HepG2 (cell line): ENCODE measurements around the gene TSC22D2. TPM values are rescaled to one million over a fixed set of nuclear protein-coding genes. Genes with fewer than 3 reads are reported as not detected.

Experiments
- ATAC-seq: fragments of 200-7000 bp; cut with Tn5 transposase; 3 replicates; pipeline ENCODE4 v1.9.1; 2020; ENCODE audit warnings: mild to moderate bottlenecking, moderate library complexity
- BruUV-seq: library from RNA; stranded (reverse); fragments of 400-500 nt; replicated peaks from 2 replicates; lab custom pipeline; 2021; lab: Mats Ljungman, UMichigan
- CTCF ChIA-PET: fragments of 300-600 bp; formaldehyde crosslinking; extraction: SDS; loops from one replicate; lab custom pipeline; 2021; ENCODE audit warnings: low total read pairs, inconsistent platforms, low intra/inter-chr PET ratio; lab: Yijun Ruan, JAX
- POLR2A ChIA-PET: fragments of 350-600 bp; sonication (Branson Sonifier 250); formaldehyde crosslinking; loops from one replicate; lab custom pipeline; 2020; ENCODE audit warnings: antibody characterized with exemption, inconsistent platforms; lab: Yijun Ruan, JAX
- DNase-seq: peaks from one replicate; pipeline ENCODE4 v3.0.0-alpha.2; 2015; ENCODE audit warnings: low spot score
- FAIRE-seq: peaks from 3 replicates; lab custom pipeline; 2011; peaks lifted over from hg19 to GRCh38; lab: Jason Lieb, UNC
- H2AFZ ChIP-seq: one replicate; pipeline ENCODE4 v1.6.1; 2011; ENCODE audit warnings: low read length, inconsistent platforms
- H3K27ac ChIP-seq: fragments of 300-600 bp; 3 replicates; pipeline ENCODE4 v1.8.0; 2011; ENCODE audit warnings: mixed run types, mild to moderate bottlenecking, mixed read lengths, low read length, inconsistent platforms; ENCODE audit not compliant: insufficient read depth; ENCODE audit errors: extremely low read length
- H3K27me3 ChIP-seq, 2 experiments: fragments of 200-600 bp in 1 of 2; 2 replicates in 1 of 2; 3 replicates in 1 of 2; pipeline versions ENCODE4 v1.6.0 to v1.8.0; 2011; ENCODE audit warnings: low read length in 2 of 2, mild to moderate bottlenecking in 2 of 2, moderate library complexity in 2 of 2, inconsistent platforms in 1 of 2; ENCODE audit not compliant: insufficient read depth in 2 of 2, control insufficient read depth in 1 of 2
- H3K36me3 ChIP-seq, 2 experiments: fragments of 200-600 bp in 1 of 2; replicated peaks in 1 of 2; 2 replicates in 1 of 2; 3 replicates in 1 of 2; pipeline versions ENCODE4 v1.5.1 to v1.8.0; 2011; ENCODE audit warnings: low read length in 2 of 2, inconsistent platforms in 1 of 2; ENCODE audit not compliant: insufficient read depth in 2 of 2, control insufficient read depth in 1 of 2
- H3K4me1 ChIP-seq: 2 replicates; pipeline ENCODE4 v1.5.1; 2012; ENCODE audit warnings: low read length, inconsistent platforms; ENCODE audit not compliant: insufficient read depth
- H3K4me2 ChIP-seq: 2 replicates; pipeline ENCODE4 v1.6.0; 2011; ENCODE audit warnings: low read depth, low read length, inconsistent platforms
- H3K4me3 ChIP-seq, 3 experiments: fragments of 200-600 bp in 1 of 3; sonication (generic), shearing (Covaris generic) in 1 of 3; replicated peaks in 1 of 3; 2 replicates each; pipeline ENCODE4 v1.5.1; 2011 to 2016; ENCODE audit warnings: low read length in 3 of 3, inconsistent platforms in 2 of 3, low read depth in 2 of 3, mild to moderate bottlenecking in 2 of 3, control low read depth in 1 of 3, mixed read lengths in 1 of 3; ENCODE audit not compliant: insufficient read depth in 1 of 3
- H3K79me2 ChIP-seq: one replicate; pipeline ENCODE4 v1.6.1; 2011; ENCODE audit warnings: low read length, inconsistent platforms; ENCODE audit not compliant: insufficient read depth
- H3K9ac ChIP-seq: 2 replicates; pipeline ENCODE4 v1.6.0; 2011; ENCODE audit warnings: mild to moderate bottlenecking, low read depth, low read length, inconsistent platforms; ENCODE audit not compliant: insufficient read depth
- H3K9me3 ChIP-seq: 2 replicates; pipeline ENCODE4 v1.5.1; 2012; ENCODE audit warnings: mild to moderate bottlenecking, low read length
- H4K20me1 ChIP-seq: 2 replicates; pipeline ENCODE4 v1.6.0; 2011; ENCODE audit warnings: inconsistent platforms, mild to moderate bottlenecking, low read length, moderate library complexity; ENCODE audit not compliant: insufficient read depth
- E2F1 ChIP-seq: sonication (generic); formaldehyde crosslinking; IDR thresholded peaks from 2 replicates; pipeline ENCODE4 v1.5.0; 2020; ENCODE audit warnings: missing genetic modification reagents
- IRF1 ChIP-seq: sonication (generic); formaldehyde crosslinking; IDR thresholded peaks from 2 replicates; pipeline ENCODE4 v1.4.0; 2020; ENCODE audit warnings: low read depth, mild to moderate bottlenecking, missing genetic modification reagents
- SIX1 ChIP-seq: sonication (generic); formaldehyde crosslinking; IDR thresholded peaks from 2 replicates; pipeline ENCODE4 v1.4.0; 2020; ENCODE audit warnings: missing genetic modification reagents, borderline replicate concordance
- TCF7 ChIP-seq: sonication (generic); IDR thresholded peaks from 2 replicates; pipeline ENCODE4 v1.6.1; 2016; ENCODE audit warnings: antibody characterized with exemption, low read depth
- U2AF1 ChIP-seq: fragments of 200-400 bp; formaldehyde crosslinking; optimal IDR thresholded peaks from 2 replicates; pipeline ENCODE3; 2017; ENCODE audit warnings: mild to moderate bottlenecking, low read depth, low read length
- ZBTB3 ChIP-seq: sonication (generic); formaldehyde crosslinking; IDR thresholded peaks from 2 replicates; pipeline ENCODE4 v1.4.0; 2020; ENCODE audit warnings: low read depth, mild to moderate bottlenecking, moderate library complexity, missing genetic modification reagents, borderline replicate concordance
- ZNF136 ChIP-seq: sonication (generic); formaldehyde crosslinking; IDR thresholded peaks from 2 replicates; pipeline ENCODE4 v1.8.1; 2022; ENCODE audit warnings: low read depth, mild to moderate bottlenecking, moderate library complexity, missing genetic modification reagents
- ZNF143 ChIP-seq: sonication (generic); formaldehyde crosslinking; IDR thresholded peaks from 2 replicates; pipeline ENCODE4 v1.4.0; 2020; ENCODE audit warnings: missing genetic modification reagents
- ZNF160 ChIP-seq: sonication (generic); formaldehyde crosslinking; IDR thresholded peaks from 2 replicates; pipeline ENCODE4 v1.8.0; 2022; ENCODE audit warnings: mild to moderate bottlenecking, inconsistent platforms, missing genetic modification reagents
- ZNF646 ChIP-seq: sonication (generic); formaldehyde crosslinking; IDR thresholded peaks from 2 replicates; pipeline ENCODE4 v1.9.0; 2021; ENCODE audit warnings: mild to moderate bottlenecking, missing genetic modification reagents
- ZSCAN25 ChIP-seq: sonication (generic); formaldehyde crosslinking; IDR thresholded peaks from 2 replicates; pipeline ENCODE4 v1.8.0; 2022; ENCODE audit warnings: mild to moderate bottlenecking, missing genetic modification reagents
- WGBS: methylation state at CpG from one replicate; pipeline ENCODE4 v1.1.6; 2017; ENCODE audit warnings: low lambda C conversion rate; 5-methylcytosine and 5-hydroxymethylcytosine counted together
- in situ Hi-C: cut with HindIII; loops from 2 replicates; pipeline ENCODE4 v1.10.0; 2017; ENCODE audit warnings: low pct_unique_long_range_greater_than_20kb; ENCODE audit not compliant: extremely low pct_ligation_motif_present
- intact Hi-C: fragments of 100-400 bp; cut with micrococcal nuclease; formaldehyde crosslinking; loops from one replicate; pipeline ENCODE4 v1.10.0; 2022; ENCODE audit not compliant: unreplicated experiment
- polyA plus RNA-seq, 8 experiments: library from polyadenylated mRNA; depleted of rRNA in 3 of 8; stranded (reverse) in 7 of 8; unstranded in 1 of 8; fragments of >200 nt; fragmentation: Illumina TruSeq in 4 of 8; extraction: Trizol in 4 of 8; gene quantifications; 2 replicates each; pipeline versions ENCODE4 v1.2.1 to v1.2.3, GENCODE V29; 2011 to 2016; ENCODE audit warnings: low read depth in 4 of 8, missing spikeins in 1 of 8, mixed read lengths in 1 of 8; ENCODE audit not compliant: insufficient read depth in 1 of 8
- total RNA-seq, 5 experiments: library from RNA; depleted of rRNA; stranded (reverse); fragments of >200 nt; fragmentation: Illumina TruSeq; extraction: Trizol; gene quantifications; 2 replicates each; pipeline ENCODE4 v1.2.3, GENCODE V29; 2016; ENCODE audit warnings: low read depth in 1 of 5
- TF ChIP-seq, protein P1 (sequence below): sonication (generic); formaldehyde crosslinking; IDR thresholded peaks from 2 replicates; pipeline ENCODE4 v1.5.0; 2020; ENCODE audit warnings: mild to moderate bottlenecking, missing genetic modification reagents, borderline replicate concordance

The TSC22D2 gene
- total and polyA plus RNA-seq, 2 of the 13 experiments (the other 11 are each of a cell fraction or from before 2014, with no cell fraction given) = 4.6 to 8.2 TPM

- Histone ChIP-seq H2AFZ (no peak overlapping the region), H3K4me1 (no peaks in the 10 kb centered on the region), H3K4me3 (no peak overlapping the region), H3K27me3 (no peaks in the 10 kb centered on the region), H3K9ac (no peak overlapping the region), H3K9me3 (no peaks in the 10 kb centered on the region), H4K20me1 (0 out of 2 replicates have a peak, but pooled peaks cover 3% of the 10 kb centered on the region), H3K4me2 (no peak overlapping the region), H3K27ac (no peak overlapping the region), H3K36me3 (no peaks in the 10 kb centered on the region; a peak in 2 of 5 replicates), H3K79me2 (peaks cover 10% of the 10 kb centered on the region)
- ATAC-seq (no peak), DNase-seq (no peak), FAIRE-seq (no peak)
- CTCF ChIA-PET = no interaction called here
- intact Hi-C loops (loop anchor here (5.0 kb wide), 1 partner anchor 35 kb away; no protein-coding TSS in a partner anchor), in situ Hi-C loops (no loop called here)
- POLR2A ChIA-PET = no interaction called here
- no TSS peak for BruUV-seq
- whole genome bisulfite sequencing = 96% methylated on average over 2 of the region's 2 CpGs
- TF ChIP-seq TCF7 (no peak), SIX1 (CRISPR knock-in tag) (no peak), E2F1 (no peak), U2AF1 (no peak), ZNF143 (CRISPR knock-in tag) (no peak), ZBTB3 (no peak), ZSCAN25 (CRISPR knock-in tag) (no peak), ZNF160 (CRISPR knock-in tag) (no peak), IRF1 (CRISPR knock-in tag) (no peak), ZNF136 (CRISPR knock-in tag) (no peak), ZNF646 (CRISPR knock-in tag) (no peak)
- TF ChIP-seq, protein P1, sequence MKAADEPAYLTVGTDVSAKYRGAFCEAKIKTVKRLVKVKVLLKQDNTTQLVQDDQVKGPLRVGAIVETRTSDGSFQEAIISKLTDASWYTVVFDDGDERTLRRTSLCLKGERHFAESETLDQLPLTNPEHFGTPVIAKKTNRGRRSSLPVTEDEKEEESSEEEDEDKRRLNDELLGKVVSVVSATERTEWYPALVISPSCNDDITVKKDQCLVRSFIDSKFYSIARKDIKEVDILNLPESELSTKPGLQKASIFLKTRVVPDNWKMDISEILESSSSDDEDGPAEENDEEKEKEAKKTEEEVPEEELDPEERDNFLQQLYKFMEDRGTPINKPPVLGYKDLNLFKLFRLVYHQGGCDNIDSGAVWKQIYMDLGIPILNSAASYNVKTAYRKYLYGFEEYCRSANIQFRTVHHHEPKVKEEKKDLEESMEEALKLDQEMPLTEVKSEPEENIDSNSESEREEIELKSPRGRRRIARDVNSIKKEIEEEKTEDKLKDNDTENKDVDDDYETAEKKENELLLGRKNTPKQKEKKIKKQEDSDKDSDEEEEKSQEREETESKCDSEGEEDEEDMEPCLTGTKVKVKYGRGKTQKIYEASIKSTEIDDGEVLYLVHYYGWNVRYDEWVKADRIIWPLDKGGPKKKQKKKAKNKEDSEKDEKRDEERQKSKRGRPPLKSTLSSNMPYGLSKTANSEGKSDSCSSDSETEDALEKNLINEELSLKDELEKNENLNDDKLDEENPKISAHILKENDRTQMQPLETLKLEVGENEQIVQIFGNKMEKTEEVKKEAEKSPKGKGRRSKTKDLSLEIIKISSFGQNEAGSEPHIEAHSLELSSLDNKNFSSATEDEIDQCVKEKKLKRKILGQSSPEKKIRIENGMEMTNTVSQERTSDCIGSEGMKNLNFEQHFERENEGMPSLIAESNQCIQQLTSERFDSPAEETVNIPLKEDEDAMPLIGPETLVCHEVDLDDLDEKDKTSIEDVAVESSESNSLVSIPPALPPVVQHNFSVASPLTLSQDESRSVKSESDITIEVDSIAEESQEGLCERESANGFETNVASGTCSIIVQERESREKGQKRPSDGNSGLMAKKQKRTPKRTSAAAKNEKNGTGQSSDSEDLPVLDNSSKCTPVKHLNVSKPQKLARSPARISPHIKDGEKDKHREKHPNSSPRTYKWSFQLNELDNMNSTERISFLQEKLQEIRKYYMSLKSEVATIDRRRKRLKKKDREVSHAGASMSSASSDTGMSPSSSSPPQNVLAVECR = no peak
These were observed 39.0 kb downstream of the TSC22D2 start for GRCh38 chr3:150447084-150447483.
